GM19193 (cell line): ENCODE results near the gene FJX1.

Experiments
- POLR2A ChIP-seq: IDR thresholded peaks from 4 replicates; pipeline ENCODE4 v1.6.1; 2011; ENCODE audit not compliant: insufficient read depth, insufficient read length; ENCODE audit errors: extremely low read depth

FJX1 gene

GRCh38 chr11:35618497-35619115, 346 bp downstream of the FJX1 start:
- peak; percentile 9 for TF ChIP-seq POLR2A

- TF ChIP-seq POLR2A, result no peak
These were observed 1.0 kb downstream of the FJX1 start for GRCh38 chr11:35619116-35619854.

GRCh38 chr11:35619855-35620640, 1.8 kb downstream of the FJX1 start:
- TF ChIP-seq POLR2A, result no peak

- TF ChIP-seq POLR2A, result no peak
These were observed 2.5 kb downstream of the FJX1 start for GRCh38 chr11:35620795-35621194.

- TF ChIP-seq POLR2A, result no peak
These were observed 3.4 kb downstream of the FJX1 start for GRCh38 chr11:35621620-35622019.

- TF ChIP-seq POLR2A, result no peak
These were observed 3.8 kb downstream of the FJX1 start for GRCh38 chr11:35622070-35622469.

- TF ChIP-seq POLR2A, result no peak
These were observed 5.4 kb downstream of the FJX1 start for GRCh38 chr11:35623621-35624168.

- no peak for TF ChIP-seq POLR2A
These were observed 6.1 kb downstream of the FJX1 start for GRCh38 chr11:35624316-35624715.

GRCh38 chr11:35624781-35625180, 6.5 kb downstream of the FJX1 start:
- TF ChIP-seq POLR2A, result no peak

- no peak for TF ChIP-seq POLR2A
These were observed 8.2 kb downstream of the FJX1 start for GRCh38 chr11:35626501-35626900.

GRCh38 chr11:35629511-35629910, 11.3 kb downstream of the FJX1 start:
- no peak for TF ChIP-seq POLR2A

GRCh38 chr11:35629914-35630313, 11.7 kb downstream of the FJX1 start:
- TF ChIP-seq POLR2A, result no peak

- no peak for TF ChIP-seq POLR2A
These were observed 13.6 kb downstream of the FJX1 start for GRCh38 chr11:35631891-35632290.

- TF ChIP-seq POLR2A, result no peak
These were observed 14.0 kb downstream of the FJX1 start for GRCh38 chr11:35632301-35632700.

- TF ChIP-seq POLR2A, result no peak
These were observed 15.7 kb downstream of the FJX1 start for GRCh38 chr11:35633827-35634423.

GRCh38 chr11:35635933-35636332, 17.7 kb downstream of the FJX1 start:
- no peak for TF ChIP-seq POLR2A

- TF ChIP-seq POLR2A, result no peak
These were observed 21.4 kb downstream of the FJX1 start for GRCh38 chr11:35639591-35640179.
